Measurements from ENCODE around the gene ADTRP. TPM values are rescaled to one million over a fixed set of nuclear protein-coding genes. Genes with fewer than 3 reads are reported as not detected.
A peak's percentile ranks its signal among the peaks of the same experiment; 100 is the strongest.

The ADTRP gene
- total RNA-seq, 2 experiments from 2014 or later: 5.5 to 6.0 TPM

GRCh38 chr6:11753798-11754197 is 24.8 kb downstream of the ADTRP start:
- ChIA-PET CTCF (no interaction called here), POLR2A (interaction anchor here (0.6 kb wide), 1 partner anchor 516 kb away, joined by 3 read pairs; no protein-coding TSS in a partner anchor)
- Mint-ChIP-seq H3K27me3 (no peaks in the 10 kb centered on the region), H3K36me3 (ENCODE audit: low read depth) (no peaks in the 10 kb centered on the region), H3K9me3 (no peaks in the 10 kb centered on the region), H3K4me3 (no peak overlapping the region), H3K4me1 (peaks cover 4% of the 10 kb centered on the region), H3K27ac (no peak overlapping the region)
- no peak for DNase-seq

- H3K27ac Mint-ChIP-seq: no peak overlapping the region
- H3K4me3 Mint-ChIP-seq: no peak overlapping the region
- H3K9me3 Mint-ChIP-seq: no peaks in the 10 kb centered on the region
- no peaks in the 10 kb centered on the region for H3K27me3 Mint-ChIP-seq
- ChIA-PET POLR2A (no interaction called here), CTCF (no interaction called here)
- peaks cover 4% of the 10 kb centered on the region for H3K4me1 Mint-ChIP-seq
- H3K36me3 Mint-ChIP-seq (ENCODE audit: low read depth): no peaks in the 10 kb centered on the region
- DNase-seq: no peak
Observed at GRCh38 chr6:11752360-11752759, 26.2 kb downstream of the ADTRP start.

- Mint-ChIP-seq H3K36me3 (ENCODE audit: low read depth) (no peaks in the 10 kb centered on the region), H3K4me3 (no peak overlapping the region), H3K27me3 (no peaks in the 10 kb centered on the region), H3K9me3 (no peaks in the 10 kb centered on the region), H3K4me1 (no peaks in the 10 kb centered on the region), H3K27ac (no peak overlapping the region)
- DNase-seq: no peak
- ChIA-PET CTCF (no interaction called here), POLR2A (no interaction called here)
Observed at GRCh38 chr6:11750682-11751081, 27.9 kb downstream of the ADTRP start.

- Mint-ChIP-seq H3K27ac (no peak overlapping the region), H3K36me3 (ENCODE audit: low read depth) (no peaks in the 10 kb centered on the region), H3K27me3 (no peaks in the 10 kb centered on the region), H3K4me1 (no peaks in the 10 kb centered on the region), H3K9me3 (peaks cover 5% of the 10 kb centered on the region), H3K4me3 (no peak overlapping the region)
- POLR2A ChIA-PET: interaction anchor here (0.9 kb wide), 1 partner anchor 10 kb away, joined by 3 read pairs; no protein-coding TSS in a partner anchor
- DNase-seq: no peak
- CTCF ChIA-PET: no interaction called here
Observed at GRCh38 chr6:11748591-11749210, 29.9 kb downstream of the ADTRP start.

GRCh38 chr6:11747021-11747420 is 31.6 kb downstream of the ADTRP start:
- ChIA-PET CTCF (no interaction called here), POLR2A (no interaction called here)
- H3K27me3 Mint-ChIP-seq: no peaks in the 10 kb centered on the region
- H3K36me3 Mint-ChIP-seq (ENCODE audit: low read depth): no peaks in the 10 kb centered on the region
- peaks cover 5% of the 10 kb centered on the region for H3K9me3 Mint-ChIP-seq
- no peak for DNase-seq
- no peaks in the 10 kb centered on the region for H3K4me1 Mint-ChIP-seq
- H3K27ac Mint-ChIP-seq: no peak overlapping the region
- H3K4me3 Mint-ChIP-seq: no peak overlapping the region

- CTCF ChIA-PET: no interaction called here
Observed at GRCh38 chr6:11744753-11745152, 33.9 kb downstream of the ADTRP start.

GRCh38 chr6:11744101-11744500 is 34.5 kb downstream of the ADTRP start:
- Mint-ChIP-seq H3K36me3 (ENCODE audit: low read depth) (no peaks in the 10 kb centered on the region), H3K4me1 (no peaks in the 10 kb centered on the region), H3K27me3 (peaks cover 4% of the 10 kb centered on the region), H3K27ac (no peak overlapping the region), H3K4me3 (no peak overlapping the region), H3K9me3 (peaks cover 5% of the 10 kb centered on the region)
- POLR2A ChIA-PET: no interaction called here
- CTCF ChIA-PET: no interaction called here
- no peak for DNase-seq

More at GRCh38 chr6:11744753-11745152, 33.9 kb downstream of the ADTRP start:
- no peak overlapping the region for H3K27ac Mint-ChIP-seq
- H3K4me3 Mint-ChIP-seq: no peak overlapping the region
- POLR2A ChIA-PET: no interaction called here
- no peak for DNase-seq
- peaks cover 5% of the 10 kb centered on the region for H3K9me3 Mint-ChIP-seq
- H3K4me1 Mint-ChIP-seq: no peaks in the 10 kb centered on the region
- no peaks in the 10 kb centered on the region for H3K36me3 Mint-ChIP-seq (ENCODE audit: low read depth)
- H3K27me3 Mint-ChIP-seq: peaks cover 4% of the 10 kb centered on the region

- CTCF ChIA-PET: no interaction called here
- no peak overlapping the region for H3K4me3 Mint-ChIP-seq
Observed at GRCh38 chr6:11740875-11741274, 37.7 kb downstream of the ADTRP start.

GRCh38 chr6:11738661-11739375 is 39.8 kb downstream of the ADTRP start:
- ChIA-PET CTCF (no interaction called here), POLR2A (interaction anchor here (1.0 kb wide), 1 partner anchor 10 kb away, joined by 3 read pairs; no protein-coding TSS in a partner anchor)
- no peaks in the 10 kb centered on the region for H3K9me3 Mint-ChIP-seq
- H3K4me3 Mint-ChIP-seq: no peak overlapping the region
- no peaks in the 10 kb centered on the region for H3K36me3 Mint-ChIP-seq (ENCODE audit: low read depth)
- no peak overlapping the region for H3K27ac Mint-ChIP-seq
- H3K4me1 Mint-ChIP-seq: no peaks in the 10 kb centered on the region
- DNase-seq: no peak
- H3K27me3 Mint-ChIP-seq: peaks cover 4% of the 10 kb centered on the region

More at GRCh38 chr6:11740875-11741274, 37.7 kb downstream of the ADTRP start:
- Mint-ChIP-seq H3K27ac (no peak overlapping the region), H3K27me3 (peaks cover 4% of the 10 kb centered on the region), H3K4me1 (no peaks in the 10 kb centered on the region), H3K36me3 (ENCODE audit: low read depth) (no peaks in the 10 kb centered on the region), H3K9me3 (peaks cover 5% of the 10 kb centered on the region)
- DNase-seq: no peak
- POLR2A ChIA-PET: no interaction called here

GRCh38 chr6:11738234-11738633 is 40.4 kb downstream of the ADTRP start:
- no peaks in the 10 kb centered on the region for H3K36me3 Mint-ChIP-seq (ENCODE audit: low read depth)
- H3K4me1 Mint-ChIP-seq: no peaks in the 10 kb centered on the region
- DNase-seq: no peak
- H3K9me3 Mint-ChIP-seq: no peaks in the 10 kb centered on the region
- H3K27me3 Mint-ChIP-seq: peaks cover 4% of the 10 kb centered on the region
- H3K4me3 Mint-ChIP-seq: no peak overlapping the region
- ChIA-PET POLR2A (no interaction called here), CTCF (no interaction called here)
- H3K27ac Mint-ChIP-seq: no peak overlapping the region

- no peaks in the 10 kb centered on the region for H3K9me3 Mint-ChIP-seq
- H3K4me1 Mint-ChIP-seq: peaks cover 10% of the 10 kb centered on the region
- DNase-seq: no peak
- no peaks in the 10 kb centered on the region for H3K36me3 Mint-ChIP-seq (ENCODE audit: low read depth)
- ChIA-PET CTCF (no interaction called here), POLR2A (no interaction called here)
- H3K27me3 Mint-ChIP-seq: peaks cover 4% of the 10 kb centered on the region
- H3K27ac Mint-ChIP-seq: no peak overlapping the region
- H3K4me3 Mint-ChIP-seq: no peak overlapping the region
Observed at GRCh38 chr6:11736601-11737000, 42.0 kb downstream of the ADTRP start.

GRCh38 chr6:11734861-11735613 is 43.6 kb downstream of the ADTRP start:
- Mint-ChIP-seq H3K4me3 (no peak overlapping the region), H3K27me3 (no peaks in the 10 kb centered on the region), H3K4me1 (peaks cover 19% of the 10 kb centered on the region), H3K9me3 (no peaks in the 10 kb centered on the region), H3K27ac (no peak overlapping the region), H3K36me3 (ENCODE audit: low read depth) (no peaks in the 10 kb centered on the region)
- ChIA-PET POLR2A (no interaction called here), CTCF (no interaction called here)
- DNase-seq: no peak

GRCh38 chr6:11732036-11732631 is 46.5 kb downstream of the ADTRP start:
- Mint-ChIP-seq H3K4me3 (no peak overlapping the region), H3K4me1 (peaks cover 42% of the 10 kb centered on the region), H3K9me3 (no peaks in the 10 kb centered on the region), H3K27me3 (no peaks in the 10 kb centered on the region), H3K36me3 (ENCODE audit: low read depth) (no peaks in the 10 kb centered on the region), H3K27ac (peak overlapping the region; percentile 53)
- DNase-seq: peak; percentile 34
- ChIA-PET CTCF (no interaction called here), POLR2A (interaction anchor here (0.9 to 1.2 kb wide), 4 partner anchors 9 to 278 kb away, joined by 3 to 4 read pairs (median 3); no protein-coding TSS in a partner anchor)

Measured in activated CD4-positive, alpha-beta memory T cell treated with anti-CD3 and anti-CD28 coated beads, Interleukin-2, amount 10 ng/mL, durations not matched to agents 7 days and 5 days (primary cell).